Endothelial cell of umbilical vein (primary cell): ENCODE results near the gene C6. TPM values are rescaled to one million over a fixed set of nuclear protein-coding genes. Genes with fewer than 3 reads are reported as not detected.

Source experiments
- BruUV-seq: library from RNA; stranded (reverse); fragments of 400-500 nt; replicated peaks from 2 replicates; lab custom pipeline; 2021; lab: Mats Ljungman, UMichigan
- CTCF ChIA-PET: fragments of 300-600, 350-600 bp; sonication (Branson Sonifier 250); formaldehyde crosslinking; loops from one replicate; lab custom pipeline; 2021; ENCODE audit warnings: antibody characterized with exemption, inconsistent platforms; lab: Charles Lee
- POLR2A ChIA-PET: fragments of 300-600, 350-600 bp; sonication (Branson Sonifier 250); formaldehyde crosslinking; loops from one replicate; lab custom pipeline; 2021; ENCODE audit warnings: antibody characterized with exemption, inconsistent platforms; lab: Charles Lee
- DNase-seq: peaks from one replicate; pipeline ENCODE4 v3.0.0-alpha.2; 2011; ENCODE audit warnings: low read depth, low spot score
- FAIRE-seq: peaks from 2 replicates; lab custom pipeline; 2011; peaks lifted over from hg19 to GRCh38; lab: Jason Lieb, UNC
- H2AFZ ChIP-seq: 2 replicates; pipeline ENCODE4 v1.6.0; 2012; ENCODE audit warnings: low read depth, low read length, control low read depth, inconsistent platforms
- H3K27ac ChIP-seq: 2 replicates; pipeline ENCODE4 v1.5.1; 2011; ENCODE audit warnings: low read depth, mild to moderate bottlenecking, control low read depth, low read length, moderate library complexity; ENCODE audit not compliant: insufficient read depth
- H3K27me3 ChIP-seq, 2 experiments: 2 replicates each; pipeline versions ENCODE4 v1.6.0 to v1.6.1; 2011; ENCODE audit warnings: low read length in 2 of 2, mixed read lengths in 1 of 2; ENCODE audit not compliant: control insufficient read depth in 2 of 2, insufficient read depth in 2 of 2
- H3K36me3 ChIP-seq, 2 experiments: 2 replicates in 1 of 2; 3 replicates in 1 of 2; pipeline ENCODE4 v1.5.1; 2011; ENCODE audit warnings: low read length in 2 of 2, mild to moderate bottlenecking in 1 of 2, moderate library complexity in 1 of 2; ENCODE audit not compliant: control insufficient read depth in 2 of 2, insufficient read depth in 2 of 2; ENCODE audit errors: extremely low read depth in 1 of 2
- H3K4me1 ChIP-seq: 3 replicates; pipeline ENCODE4 v1.5.1; 2011; ENCODE audit warnings: mild to moderate bottlenecking, low read length; ENCODE audit not compliant: control insufficient read depth, insufficient read depth; ENCODE audit errors: extremely low read depth
- H3K4me2 ChIP-seq: 2 replicates; pipeline ENCODE4 v1.6.1; 2011; ENCODE audit warnings: low read length, control low read depth, mixed read lengths; ENCODE audit not compliant: insufficient read depth
- H3K4me3 ChIP-seq, 3 experiments: fragments of 200-600 bp in 1 of 3; sonication (generic), shearing (Covaris generic) in 1 of 3; replicated peaks in 1 of 3; 2 replicates each; pipeline ENCODE4 v1.5.1; 2011 to 2016; ENCODE audit warnings: control low read depth in 3 of 3, low read length in 3 of 3, mild to moderate bottlenecking in 2 of 3, inconsistent platforms in 1 of 3, low read depth in 1 of 3, moderate library complexity in 1 of 3; ENCODE audit not compliant: insufficient read depth in 1 of 3
- H3K79me2 ChIP-seq: 2 replicates; pipeline ENCODE4 v1.6.0; 2012; ENCODE audit warnings: low read length, inconsistent platforms; ENCODE audit not compliant: control insufficient read depth, insufficient read depth
- H3K9ac ChIP-seq: replicated peaks from 2 replicates; pipeline ENCODE3; 2011; ENCODE audit warnings: low read length, control low read depth; ENCODE audit not compliant: insufficient read depth; ENCODE audit errors: extremely low read depth
- H3K9me1 ChIP-seq: replicated peaks from 3 replicates; pipeline ENCODE4 v1.6.0; 2011; ENCODE audit warnings: mild to moderate bottlenecking, low read length; ENCODE audit not compliant: control insufficient read depth, insufficient read depth; ENCODE audit errors: extremely low read depth
- H3K9me3 ChIP-seq: replicated peaks from 2 replicates; pipeline ENCODE4 v1.5.1; 2012; ENCODE audit warnings: low read length, inconsistent platforms; ENCODE audit not compliant: control insufficient read depth, insufficient read depth
- H4K20me1 ChIP-seq: replicated peaks from 2 replicates; pipeline ENCODE3; 2011; ENCODE audit warnings: mild to moderate bottlenecking, low read length; ENCODE audit not compliant: control insufficient read depth, insufficient read depth; ENCODE audit errors: extremely low read depth
- CTCF ChIP-seq, 2 donors: IDR thresholded peaks; 1 replicate in 1 of 2; 2 replicates in 1 of 2; pipeline ENCODE4 v1.5.1; 2011; ENCODE audit warnings: low read length in 2 of 2, mild to moderate bottlenecking in 2 of 2, moderate library complexity in 2 of 2, control low read depth in 1 of 2, inconsistent platforms in 1 of 2, low read depth in 1 of 2; ENCODE audit not compliant: insufficient read depth in 1 of 2; ENCODE audit errors: extremely low read depth in 1 of 2
- EZH2 ChIP-seq: IDR thresholded peaks from 2 replicates; pipeline ENCODE4 v1.6.1; 2012; ENCODE audit warnings: borderline replicate concordance, low read depth, mild to moderate bottlenecking, moderate library complexity, low read length, inconsistent platforms; ENCODE audit not compliant: severe bottlenecking
- FOS ChIP-seq: IDR thresholded peaks from 2 replicates; pipeline ENCODE4 v1.6.1; 2011; ENCODE audit warnings: mild to moderate bottlenecking, low read length, moderate library complexity, borderline replicate concordance; ENCODE audit not compliant: insufficient read depth
- GATA2 ChIP-seq: IDR thresholded peaks from 2 replicates; pipeline ENCODE4 v1.7.0; 2011; ENCODE audit warnings: low read depth, mild to moderate bottlenecking, moderate library complexity, mixed read lengths, low read length; ENCODE audit not compliant: insufficient read length, insufficient read depth
- JUN ChIP-seq: IDR thresholded peaks from 2 replicates; pipeline ENCODE4 v1.6.1; 2011; ENCODE audit warnings: borderline replicate concordance, low read depth; ENCODE audit not compliant: insufficient read length, insufficient read depth
- MYC ChIP-seq: IDR thresholded peaks from one replicate; pipeline ENCODE4 v1.6.1; 2011; ENCODE audit warnings: mild to moderate bottlenecking, low read depth, low read length
- POLR2A ChIP-seq: IDR thresholded peaks from 2 replicates; pipeline ENCODE4 v1.6.1; 2012; ENCODE audit warnings: low read depth, mild to moderate bottlenecking, control low read depth, low read length
- POLR2AphosphoS5 ChIP-seq: IDR thresholded peaks from 2 replicates; pipeline ENCODE4 v1.6.1; 2012; ENCODE audit warnings: low read depth, mild to moderate bottlenecking, control low read depth, low read length, moderate library complexity; ENCODE audit not compliant: insufficient read depth
- dilution Hi-C: fragments of 300-500 bp; cut with MboI; formaldehyde crosslinking; loops from one replicate; pipeline ENCODE4 v1.15.0; 2019; ENCODE audit warnings: low sequenced_read_pairs; ENCODE audit not compliant: extremely low pct_ligation_motif_present
- intact Hi-C: fragments of 100-400 bp; cut with micrococcal nuclease; formaldehyde crosslinking; loops from one replicate; pipeline ENCODE4 v1.10.0; 2022
- polyA plus RNA-seq, 4 experiments: library from polyadenylated mRNA; depleted of rRNA in 3 of 4; stranded (reverse) in 3 of 4; unstranded in 1 of 4; fragments of >200 nt; gene quantifications; 2 replicates each; pipeline versions ENCODE4 v1.2.1 to v1.2.3, GENCODE V29; 2011 to 2012; ENCODE audit warnings: missing spikeins in 1 of 4
- total RNA-seq: library from RNA; stranded (reverse); gene quantifications from 2 replicates; pipeline ENCODE4 v1.2.3, GENCODE V29; 2021
- TF ChIP-seq, protein P1 (sequence below): IDR thresholded peaks from 2 replicates; pipeline ENCODE4 v1.6.1; 2011; ENCODE audit not compliant: insufficient read depth, insufficient read length

The C6 gene
- total and polyA plus RNA-seq, 2 donors (not counting 3 experiments of a cell fraction or from before 2014, with no cell fraction given): not detected

DNA sequence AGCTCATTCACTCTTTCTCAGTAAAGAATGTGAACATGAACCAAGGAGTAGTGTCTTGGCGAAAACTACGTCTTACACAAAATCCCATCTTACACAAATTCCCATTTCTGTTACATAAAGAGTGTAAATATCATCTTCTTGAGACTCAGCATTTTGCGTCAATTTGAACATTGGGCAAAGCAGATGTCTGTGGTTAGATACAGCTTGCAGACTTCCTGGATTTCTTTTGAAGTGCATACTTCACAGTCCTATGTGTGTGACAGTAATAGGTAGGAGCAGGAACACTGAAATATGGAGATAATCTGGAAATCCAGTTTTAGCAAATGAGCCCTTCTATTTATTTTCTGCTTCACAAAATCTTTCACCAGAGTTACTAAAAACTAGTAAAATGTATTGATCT, 58.8 kb downstream of the C6 start:
- no peak overlapping the region for H3K4me3 ChIP-seq
- ChIA-PET CTCF (no interaction called here), POLR2A (no interaction called here)
- no TSS peak for BruUV-seq
- dilution Hi-C loops: no loop called here
- intact Hi-C loops: no loop called here
- H3K9ac ChIP-seq: no peak overlapping the region
- H3K79me2 ChIP-seq: no peaks in the 10 kb centered on the region
- H3K9me3 ChIP-seq: no peaks in the 10 kb centered on the region
- TF ChIP-seq POLR2AphosphoS5: no peak
- TF ChIP-seq GATA2: no peak
- TF ChIP-seq CTCF (IDR thresholded peaks at IDR 0.05; ENCODE audit: extremely low read depth in 1 of 2, insufficient read depth in 1 of 2, low read depth in 1 of 2, low read length in 2 of 2): no peak
- no peak for TF ChIP-seq POLR2A
- TF ChIP-seq, protein P1, sequence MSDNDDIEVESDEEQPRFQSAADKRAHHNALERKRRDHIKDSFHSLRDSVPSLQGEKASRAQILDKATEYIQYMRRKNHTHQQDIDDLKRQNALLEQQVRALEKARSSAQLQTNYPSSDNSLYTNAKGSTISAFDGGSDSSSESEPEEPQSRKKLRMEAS: no peak
- no peaks in the 10 kb centered on the region for H4K20me1 ChIP-seq
- H2AFZ ChIP-seq: no peak overlapping the region
- no peaks in the 10 kb centered on the region for H3K36me3 ChIP-seq
- no peak overlapping the region for H3K4me2 ChIP-seq
- H3K9me1 ChIP-seq: no peaks in the 10 kb centered on the region
- no peak overlapping the region for H3K27ac ChIP-seq
- H3K4me1 ChIP-seq: no peaks in the 10 kb centered on the region
- no peak for DNase-seq
- no peak for FAIRE-seq
- no peaks in the 10 kb centered on the region for H3K27me3 ChIP-seq

GRCh38 chr5:41151564-41151963, 61.8 kb downstream of the C6 start:
- TF ChIP-seq GATA2 (no peak), JUN (no peak), FOS (no peak), EZH2 (no peak), CTCF (IDR thresholded peaks at IDR 0.05; ENCODE audit: extremely low read depth in 1 of 2, insufficient read depth in 1 of 2, low read depth in 1 of 2, low read length in 2 of 2) (no peak), POLR2A (no peak), POLR2AphosphoS5 (no peak), MYC (no peak)
- TF ChIP-seq, protein P1: no peak
- POLR2A ChIA-PET: no interaction called here
- Histone ChIP-seq H3K9me1 (no peaks in the 10 kb centered on the region), H3K36me3 (no peaks in the 10 kb centered on the region), H3K27me3 (no peaks in the 10 kb centered on the region), H3K9me3 (no peaks in the 10 kb centered on the region), H3K79me2 (no peaks in the 10 kb centered on the region), H3K4me2 (no peak overlapping the region), H4K20me1 (no peaks in the 10 kb centered on the region), H3K27ac (no peak overlapping the region), H3K4me1 (no peaks in the 10 kb centered on the region), H3K9ac (no peak overlapping the region), H2AFZ (no peak overlapping the region), H3K4me3 (no peak overlapping the region)
- DNase-seq: no peak
- intact Hi-C loops (no loop called here), dilution Hi-C loops (no loop called here)
- no peak for FAIRE-seq
- CTCF ChIA-PET: no interaction called here
- no TSS peak for BruUV-seq
